NCI-H774 (cell line): ENCODE data around the gene DIAPH2.
A peak's percentile ranks its signal among the peaks of the same experiment; 100 is the strongest.

Source experiments
- DNase-seq: peaks from one replicate; lab custom pipeline; 2025; lab: John Stamatoyannopoulos, UW

Gene DIAPH2

DNA sequence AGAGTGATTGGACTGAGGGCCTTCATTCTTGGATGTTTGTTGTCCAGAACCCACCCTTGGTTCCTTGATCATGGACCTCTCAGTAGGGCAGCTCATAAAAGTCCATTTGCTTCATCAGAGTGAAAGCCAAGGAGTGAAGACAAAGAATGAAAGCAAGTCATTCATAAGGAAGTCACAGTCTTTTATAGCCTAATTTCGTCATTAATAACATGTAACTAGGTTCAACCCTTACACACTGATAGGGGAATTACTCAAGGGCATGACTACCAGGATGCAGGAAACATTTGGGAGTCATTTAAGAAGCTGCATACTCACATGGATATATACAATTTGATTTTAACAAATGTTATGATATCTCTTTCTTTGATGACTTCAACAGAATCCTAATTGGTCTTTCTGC, 294.3 kb downstream of the DIAPH2 start:
- DNase-seq: no peak

DNA sequence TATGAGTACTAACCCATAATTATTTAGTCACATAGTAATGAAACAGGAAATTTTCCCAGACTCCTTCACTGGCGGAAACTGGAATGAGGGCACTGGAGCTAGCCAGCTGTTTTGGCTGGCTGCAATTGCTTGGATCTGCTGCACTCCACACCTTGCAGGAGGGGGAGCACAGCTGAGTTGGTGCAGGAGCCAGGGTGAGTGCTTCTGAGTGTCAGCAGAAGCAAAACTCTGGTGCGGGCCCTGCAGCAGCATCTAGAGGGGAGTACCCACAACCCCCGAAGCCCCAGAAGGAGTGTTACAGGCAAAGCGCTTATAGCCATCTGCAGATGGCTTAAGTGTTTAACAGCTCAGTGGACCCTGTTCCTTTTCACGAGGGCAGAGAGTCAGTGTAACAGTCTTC, 295.1 kb downstream of the DIAPH2 start:
- DNase-seq: no peak

DNA sequence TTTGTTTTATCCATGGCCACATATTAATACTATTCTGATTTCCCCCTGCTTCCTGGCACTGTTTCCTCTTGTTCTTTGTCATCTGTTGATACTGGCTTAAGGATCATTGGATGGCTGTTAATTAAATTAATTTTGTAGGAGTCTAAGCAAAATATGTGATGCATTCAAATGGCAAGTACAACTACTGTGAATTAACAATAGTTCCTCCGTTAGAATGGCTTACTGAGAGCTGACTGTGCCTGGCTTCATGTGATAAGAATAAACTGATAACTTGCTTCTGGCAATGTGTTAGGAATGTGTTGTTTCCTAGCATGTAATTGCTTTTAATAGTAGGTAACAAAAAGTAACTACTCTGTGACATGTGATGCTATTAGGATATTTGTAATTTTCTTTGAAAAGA, 297.5 kb downstream of the DIAPH2 start:
- no peak for DNase-seq

DNA sequence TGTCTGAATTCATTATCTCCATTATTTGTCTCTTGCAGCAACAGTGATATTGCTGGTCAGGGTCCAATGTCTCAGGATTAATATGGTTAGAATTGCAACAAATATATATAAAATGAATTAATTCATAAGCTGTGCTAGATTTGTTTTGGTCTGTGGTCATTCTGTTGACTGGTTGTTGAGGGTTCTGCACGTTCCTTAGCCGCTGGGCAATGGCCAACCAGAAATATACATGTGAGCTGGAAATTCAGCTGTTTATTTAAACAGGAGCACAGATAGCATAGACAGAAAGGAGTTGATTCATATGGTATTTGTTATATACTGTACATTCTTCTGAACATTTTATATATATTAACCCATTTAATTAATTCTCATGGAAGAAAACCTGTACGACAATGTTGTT, 299.9 kb downstream of the DIAPH2 start:
- no peak for DNase-seq

DNA sequence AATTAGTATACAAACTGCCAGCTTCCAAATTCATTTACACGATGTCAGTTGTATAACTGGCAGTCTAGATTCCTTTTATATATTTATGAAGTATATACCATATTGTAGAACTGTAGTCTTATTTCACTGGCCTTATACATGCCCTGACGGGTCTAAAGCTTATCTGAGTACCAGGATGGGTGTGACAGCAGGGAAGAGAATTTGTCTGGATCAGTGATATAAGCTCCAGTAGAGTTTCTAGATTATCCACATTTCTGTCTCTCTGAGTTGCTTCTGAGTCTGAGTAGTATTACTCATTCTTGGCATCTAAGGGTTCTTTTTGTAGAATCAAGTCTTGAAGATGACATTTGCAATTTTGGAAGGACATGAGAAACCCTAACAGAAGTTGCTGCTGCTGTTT, 300.4 kb downstream of the DIAPH2 start:
- DNase-seq: no peak

DNA sequence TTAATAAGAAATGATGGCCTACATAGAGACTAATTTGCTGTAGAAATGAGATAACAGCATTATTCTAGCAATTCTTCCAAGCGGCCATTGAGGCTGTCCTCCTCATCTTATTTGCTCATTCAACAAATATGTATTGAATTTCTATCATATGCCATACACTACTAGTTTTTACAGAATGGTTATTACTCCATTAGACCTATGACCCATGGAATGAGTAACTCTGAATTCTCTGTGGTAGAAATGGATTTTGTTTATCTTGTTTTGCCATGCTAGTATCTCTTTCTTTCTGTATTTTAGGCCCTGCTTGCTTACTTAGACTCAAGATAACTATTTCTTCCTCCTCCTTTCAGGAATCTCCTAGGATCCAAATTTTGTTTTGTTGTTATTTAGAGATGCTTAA, 302.6 kb downstream of the DIAPH2 start:
- no peak for DNase-seq

DNA sequence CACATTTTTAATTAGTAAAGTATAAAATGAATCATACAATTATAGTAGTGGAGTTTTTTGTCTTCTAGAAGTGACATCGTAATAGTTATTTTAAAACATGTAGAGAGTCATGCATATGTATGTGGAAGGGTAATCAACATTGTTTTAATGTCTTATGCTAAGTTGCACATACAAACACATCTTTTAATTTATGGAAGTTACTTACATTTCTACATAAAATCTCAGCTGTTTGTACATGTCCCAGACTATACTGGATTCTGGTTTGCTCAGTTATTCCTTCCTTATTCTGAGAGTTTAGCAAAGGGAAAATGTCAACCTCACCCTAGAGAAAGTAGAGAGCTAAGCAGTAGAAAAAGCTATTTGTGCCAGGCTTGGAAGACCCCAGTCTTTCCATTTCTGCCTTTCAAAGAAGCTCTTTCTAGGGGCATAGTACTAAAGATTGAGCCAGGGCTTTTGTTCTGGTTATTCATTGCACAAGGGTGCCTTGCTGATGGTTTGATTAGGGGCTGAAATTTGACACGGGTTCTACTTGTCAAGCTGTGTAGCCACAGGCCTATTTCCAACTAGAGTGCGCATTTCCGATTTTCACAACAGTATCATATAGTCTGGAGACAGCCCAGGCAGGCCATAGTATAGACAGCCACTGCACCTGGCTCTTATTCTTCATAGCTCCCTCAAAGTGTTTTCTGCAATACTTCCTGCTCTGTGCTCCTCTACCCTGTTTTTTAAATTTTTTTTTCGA, 305.4 kb downstream of the DIAPH2 start:
- DNase-seq: no peak

DNA sequence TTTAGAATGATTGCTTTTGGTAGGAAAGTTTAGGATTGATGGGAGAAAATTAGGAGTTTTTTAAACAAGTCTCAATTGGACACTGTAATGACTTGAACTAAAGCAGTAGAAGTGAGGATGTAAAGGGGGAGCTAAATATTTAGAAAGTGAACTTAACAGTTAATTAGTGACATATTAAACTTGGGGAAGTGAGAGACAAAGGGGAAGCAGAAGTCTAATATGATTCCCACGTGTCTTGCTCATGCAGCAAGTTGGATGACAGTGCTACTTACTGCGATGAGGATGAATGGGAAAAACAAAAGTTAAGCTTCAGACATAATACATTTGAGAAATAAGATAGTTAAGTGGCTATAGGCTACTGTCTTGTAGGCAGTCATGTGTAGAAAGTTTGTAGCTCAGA, 309.5 kb downstream of the DIAPH2 start:
- DNase-seq: no peak

DNA sequence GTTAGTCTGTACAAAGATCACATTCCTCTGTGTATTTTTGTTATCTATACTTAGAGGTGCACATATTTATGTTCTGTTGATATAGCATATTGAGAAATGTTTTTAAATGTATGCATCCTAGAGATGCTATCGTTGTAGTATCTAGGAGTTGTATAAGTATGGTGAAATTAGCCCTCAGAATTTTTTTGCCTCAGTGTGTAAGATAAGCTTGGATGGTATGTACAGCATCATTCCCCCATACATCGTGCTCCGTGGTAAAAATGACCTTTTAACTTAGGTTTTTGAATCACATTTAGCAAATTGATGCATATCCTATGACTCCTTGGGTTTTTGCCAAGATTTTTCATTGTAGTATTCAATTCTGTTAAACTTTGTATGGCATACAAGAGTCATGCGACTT, 312.6 kb downstream of the DIAPH2 start:
- DNase-seq: no peak

DNA sequence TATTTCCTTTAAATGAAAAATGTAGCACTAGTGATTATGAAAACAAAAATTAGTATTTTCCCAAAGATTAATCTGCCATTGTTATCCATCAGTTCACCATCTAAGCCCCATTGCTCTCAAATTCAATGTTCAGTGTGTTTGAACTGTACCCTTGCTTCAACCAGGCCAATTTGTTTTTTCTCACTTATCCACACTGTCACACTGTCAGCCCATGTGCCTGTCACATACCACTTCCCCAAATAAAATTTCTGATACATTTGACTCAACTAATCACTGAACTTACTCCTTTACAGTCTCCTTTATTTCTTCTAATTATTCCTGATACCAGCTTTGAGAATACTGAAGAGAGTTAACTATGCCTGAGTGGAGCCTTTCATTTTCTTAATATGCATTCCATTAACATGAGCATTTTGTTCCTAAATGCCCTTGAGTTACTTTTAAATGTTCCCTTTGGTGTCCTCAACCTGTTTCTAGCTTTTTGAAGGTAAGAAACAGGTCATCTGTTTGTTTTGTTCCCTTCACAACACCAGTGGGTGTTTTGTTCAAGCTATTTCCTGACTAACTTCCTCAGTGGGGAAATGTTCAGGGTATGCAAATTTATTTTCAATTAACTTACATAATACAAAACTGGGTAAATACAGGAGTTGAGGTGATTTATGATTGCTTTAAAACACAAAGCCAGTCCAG, 316.2 kb downstream of the DIAPH2 start:
- DNase-seq: no peak

DNA sequence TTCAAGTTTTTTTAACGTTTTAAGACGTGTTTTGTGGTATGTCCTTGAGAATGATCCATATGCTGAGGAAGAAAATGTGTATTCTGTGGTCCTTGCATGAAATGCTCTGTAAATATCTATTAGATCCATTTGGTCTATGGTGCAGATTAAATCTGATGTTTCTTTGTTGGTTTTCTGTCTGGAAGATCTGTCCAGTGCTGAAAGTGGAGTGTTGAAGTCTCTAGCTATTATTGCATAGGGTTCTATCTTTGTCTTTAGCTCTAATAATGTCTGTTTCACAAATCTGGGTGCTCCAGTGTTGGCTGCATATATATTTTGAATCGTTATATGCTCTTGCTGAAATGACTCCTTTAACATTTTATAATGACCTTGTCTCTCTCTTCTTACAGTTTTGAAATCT, 321.5 kb downstream of the DIAPH2 start:
- no peak for DNase-seq

DNA sequence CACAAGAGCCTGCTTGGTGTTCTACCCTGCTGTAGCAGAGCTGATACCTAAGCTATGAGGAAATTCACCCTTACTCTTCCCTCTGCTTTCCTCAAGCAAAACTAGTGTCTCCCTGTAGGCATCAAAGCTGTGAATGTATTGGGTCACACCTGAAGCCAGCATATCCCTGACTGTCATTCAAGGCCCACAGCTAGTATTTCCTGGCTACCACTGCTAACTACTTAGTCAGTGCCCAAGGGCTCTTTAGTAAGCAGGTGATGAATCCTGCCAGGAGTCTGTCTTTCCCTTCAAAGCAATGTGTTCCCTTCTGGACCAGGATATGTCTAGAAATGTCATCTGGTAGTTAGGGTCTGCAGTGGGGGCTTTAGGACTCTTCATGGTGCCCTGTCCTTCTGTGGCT, 324.7 kb downstream of the DIAPH2 start:
- no peak for DNase-seq

DNA sequence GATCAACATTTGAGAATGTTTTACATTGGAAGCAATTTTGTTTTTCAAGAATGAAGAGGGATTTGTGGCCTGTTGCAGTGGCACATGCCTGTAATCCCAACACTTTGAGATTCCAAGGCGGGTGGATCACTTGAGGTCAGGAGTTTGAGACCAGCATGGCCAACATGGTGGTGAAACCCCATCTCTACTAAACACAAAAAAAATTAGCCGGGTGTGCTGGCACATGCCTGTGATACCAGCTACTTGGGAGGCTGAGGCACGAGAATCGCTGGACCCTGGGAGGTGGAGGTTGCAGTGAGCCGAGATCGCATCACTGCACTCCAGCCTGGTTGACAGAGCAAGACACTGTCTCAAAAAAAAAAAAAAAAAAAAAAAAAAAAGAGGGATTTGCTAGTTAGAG, 326.9 kb downstream of the DIAPH2 start:
- no peak for DNase-seq

DNA sequence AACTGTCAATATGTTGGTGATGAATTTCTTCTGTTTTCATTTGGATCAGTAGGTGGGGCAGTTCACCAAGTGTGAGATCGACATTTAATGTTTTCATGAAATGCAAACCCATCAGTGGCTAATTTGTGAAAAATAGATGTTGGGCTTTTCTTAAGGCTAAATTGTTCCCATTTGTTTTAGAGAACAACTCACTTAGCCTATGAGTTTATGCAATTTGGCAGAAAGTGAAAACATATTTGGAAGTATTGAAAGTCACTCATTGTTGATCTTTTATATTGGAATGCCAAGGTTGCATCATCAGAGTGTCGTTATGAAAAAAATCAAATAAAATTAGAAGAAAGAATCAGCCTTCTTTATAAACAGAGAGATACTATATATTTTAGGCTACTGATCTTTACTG, 331.5 kb downstream of the DIAPH2 start:
- no peak for DNase-seq

DNA sequence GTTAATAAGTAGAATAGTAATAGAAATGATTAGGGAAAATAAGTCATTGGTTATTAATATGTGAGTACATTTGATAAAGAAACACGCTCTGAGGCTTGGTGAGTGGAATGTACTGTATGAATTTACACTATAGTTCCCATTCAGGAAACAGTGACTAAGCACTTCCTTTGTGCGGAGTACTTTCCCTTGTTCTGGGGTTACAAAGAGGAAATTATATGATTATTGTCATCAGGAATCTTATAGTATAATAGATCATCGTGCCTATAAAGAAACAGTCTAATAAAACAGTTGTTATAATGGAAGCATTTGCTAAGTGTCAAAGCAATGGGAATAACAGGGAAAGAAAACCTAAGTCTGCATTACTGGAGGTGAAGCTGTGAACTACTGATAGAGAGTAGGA, 337.0 kb downstream of the DIAPH2 start:
- no peak for DNase-seq

DNA sequence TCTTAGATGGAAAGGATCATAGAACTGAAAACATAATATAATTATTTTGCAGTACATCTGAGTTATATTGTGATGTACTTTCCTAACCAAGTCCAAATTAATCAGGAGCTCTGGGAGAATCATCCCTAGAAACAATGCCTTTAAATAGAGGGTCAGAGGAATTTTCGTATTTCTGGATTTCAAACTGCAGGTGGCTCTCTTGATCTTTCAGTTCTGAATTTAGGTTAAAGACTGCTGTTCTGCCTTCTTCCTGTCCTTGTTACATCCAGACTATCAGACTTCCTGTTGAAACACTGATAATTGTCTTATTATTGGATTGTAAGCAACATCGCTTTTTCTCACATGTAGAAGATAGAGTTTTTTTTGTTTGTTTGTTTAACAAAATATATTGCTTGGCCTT, 341.8 kb downstream of the DIAPH2 start:
- DNase-seq: peak; percentile 1

DNA sequence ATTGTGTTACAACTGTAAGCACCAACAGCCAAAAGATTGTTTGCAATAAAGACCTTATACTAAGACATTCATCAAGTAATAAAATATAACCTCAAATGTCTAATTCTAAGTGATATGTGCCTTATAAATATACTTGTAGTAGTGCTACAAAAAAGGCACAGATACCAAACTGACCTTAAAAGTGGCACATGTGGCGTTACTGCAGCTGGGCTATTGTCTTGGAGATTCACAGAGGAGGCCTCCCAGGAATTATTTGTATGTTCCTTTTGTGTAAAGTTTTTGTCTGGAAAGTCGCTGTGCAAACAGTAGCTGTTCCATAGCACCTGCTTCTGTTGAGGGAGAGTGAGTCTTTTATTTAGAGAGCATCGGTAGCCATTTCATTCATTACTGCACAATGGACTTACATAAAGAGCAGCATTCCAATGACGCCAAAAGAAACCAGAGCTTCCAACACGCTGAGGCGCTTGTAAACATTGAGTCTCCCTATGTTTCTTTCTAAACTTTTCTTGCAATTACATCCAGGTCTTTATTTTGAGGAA, 342.8 kb downstream of the DIAPH2 start:
- DNase-seq: peak; percentile 68

DNA sequence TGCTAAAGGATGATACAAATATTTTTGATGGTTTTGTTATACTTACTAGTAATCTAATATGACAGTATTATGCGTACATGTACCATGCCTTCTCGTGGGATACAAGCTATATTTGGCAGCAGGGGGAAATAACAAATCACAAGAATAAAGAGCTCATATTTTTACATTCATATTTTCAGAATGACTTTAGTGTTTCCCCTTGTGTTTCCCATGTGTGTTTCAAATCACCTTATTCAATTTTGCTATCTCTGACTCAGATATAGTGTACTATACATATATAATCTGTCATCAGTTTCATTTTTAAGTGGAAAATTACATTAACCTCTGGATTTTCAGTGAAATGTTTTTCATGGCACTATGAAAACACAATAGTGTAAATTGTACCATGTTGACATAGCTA, 345.8 kb downstream of the DIAPH2 start:
- no peak for DNase-seq

DNA sequence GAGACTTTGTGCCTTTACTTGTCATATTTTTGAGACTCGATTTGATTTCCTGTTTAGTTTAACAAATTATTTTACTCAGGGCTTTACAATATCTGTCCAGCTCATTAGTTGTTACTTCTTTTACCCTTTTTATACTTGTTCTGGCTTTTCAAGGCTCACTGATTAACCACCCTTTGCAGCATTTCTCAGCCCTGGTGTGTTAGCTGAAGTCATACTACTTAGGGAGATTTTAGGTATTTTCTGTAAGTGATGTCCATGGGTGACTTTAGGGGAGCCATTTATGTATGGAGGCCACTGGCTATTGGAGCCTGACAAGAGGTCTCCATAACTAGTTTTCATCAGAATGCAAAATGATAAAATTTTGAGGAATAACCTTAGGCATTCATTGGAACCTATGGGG, 346.3 kb downstream of the DIAPH2 start:
- DNase-seq: no peak

DNA sequence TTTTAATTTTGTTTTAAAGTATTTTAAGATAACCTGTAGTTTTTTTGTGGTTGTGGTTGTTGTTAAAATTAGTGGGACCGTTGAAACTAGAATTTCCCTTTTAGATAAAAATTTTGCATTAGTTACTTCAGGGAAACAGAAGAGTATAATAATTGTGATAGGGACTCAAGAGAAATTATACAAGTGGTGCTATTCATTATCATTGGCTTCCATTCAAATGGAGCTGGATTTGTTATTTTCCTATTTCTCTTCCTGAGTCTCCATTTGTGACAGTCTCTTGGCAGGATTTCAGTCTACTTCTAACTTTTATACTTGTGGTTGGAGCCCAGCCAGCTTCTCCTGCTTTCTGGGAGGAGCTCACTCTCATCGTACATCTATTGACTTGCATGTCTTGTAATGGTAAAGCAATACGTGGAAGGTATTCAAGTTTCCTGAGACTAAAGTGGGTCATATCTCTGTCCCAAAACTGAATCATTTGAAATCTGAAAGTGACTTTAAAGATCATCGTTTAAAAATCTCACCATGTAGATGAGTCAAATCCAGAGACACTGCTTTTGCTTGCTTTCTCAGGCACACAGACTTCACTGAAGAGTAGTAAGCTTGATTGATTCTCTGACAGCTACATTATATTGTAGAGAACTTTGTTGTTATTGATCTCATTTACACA, 354.9 kb downstream of the DIAPH2 start:
- DNase-seq: no peak

DNA sequence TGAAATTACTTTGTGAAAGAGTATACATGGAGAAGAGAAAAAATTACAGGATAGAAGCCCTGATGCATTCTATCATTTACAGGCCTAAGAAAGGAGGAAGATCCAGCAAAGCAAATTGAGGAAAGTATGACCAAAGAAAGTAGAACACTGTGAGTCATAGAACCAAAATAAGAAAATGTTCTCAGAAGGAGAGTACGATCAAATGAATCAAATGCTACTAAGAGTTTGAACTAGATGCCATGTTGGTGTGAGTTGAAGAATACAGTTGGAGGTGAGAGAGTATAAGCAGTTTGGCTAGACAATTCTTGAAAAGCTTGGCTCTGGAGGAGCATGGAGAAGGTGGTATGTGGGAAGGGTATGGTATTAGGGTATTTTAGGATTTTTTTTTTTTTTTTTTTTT, 360.8 kb downstream of the DIAPH2 start:
- DNase-seq: no peak

DNA sequence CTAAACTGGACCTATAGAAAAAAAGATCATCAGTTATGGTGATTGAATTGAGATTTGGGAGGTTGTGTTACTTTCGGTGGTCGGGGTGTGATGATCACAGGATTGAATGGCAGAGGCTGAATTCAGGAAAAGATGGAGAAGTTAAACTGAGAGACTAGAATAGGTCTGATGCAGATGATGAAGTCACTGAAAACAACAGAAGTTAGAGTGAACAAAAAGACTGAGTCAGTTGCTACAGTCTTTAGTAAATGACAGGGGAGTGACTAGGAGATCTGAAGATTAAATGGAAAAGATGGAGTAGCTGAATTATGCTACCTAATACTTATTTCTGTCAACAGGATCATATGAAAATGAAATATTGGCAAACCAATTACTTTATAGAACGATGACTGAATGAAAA, 362.2 kb downstream of the DIAPH2 start:
- no peak for DNase-seq

DNA sequence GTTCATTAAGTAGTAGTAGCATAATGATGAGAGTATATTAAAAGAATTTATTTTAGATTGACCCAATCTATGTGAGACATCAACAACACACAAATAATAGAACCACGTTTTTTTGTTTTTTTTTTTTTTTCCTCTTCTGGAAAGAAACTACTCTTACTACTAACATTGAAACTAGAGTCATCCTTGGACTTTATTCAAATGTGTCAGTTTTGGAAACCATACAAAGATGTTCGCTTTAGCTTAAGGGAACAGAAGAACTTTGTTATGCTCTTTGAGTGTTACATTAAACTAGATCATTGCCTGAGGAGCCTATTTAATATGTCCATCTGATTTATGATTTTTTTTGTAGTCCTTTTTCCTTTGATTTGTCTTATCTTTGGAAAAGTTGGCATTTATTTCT, 365.8 kb downstream of the DIAPH2 start:
- DNase-seq: no peak
